HFF-Myc (cell line): ENCODE measurements around the gene CACNG5.

Source experiments
- DNase-seq: peaks from one replicate; pipeline ENCODE4 v3.0.0-alpha.2; 2011; ENCODE audit warnings: low read depth; ENCODE audit errors: extremely low read depth
- H3K4me3 ChIP-seq: replicated peaks from 2 replicates; pipeline ENCODE4 v1.5.1; 2011; ENCODE audit warnings: low read depth, mild to moderate bottlenecking, control low read depth, low read length
- CTCF ChIP-seq: IDR thresholded peaks from 2 replicates; pipeline ENCODE4 v1.5.1; 2012; ENCODE audit warnings: mild to moderate bottlenecking, low read depth, low read length, control low read depth; ENCODE audit errors: missing control alignments

CACNG5 gene

GRCh38 chr17:66910651-66911285 lies 75.9 kb downstream of the CACNG5 start:
- no peak for TF ChIP-seq CTCF

GRCh38 chr17:66915204-66915611 lies 80.3 kb downstream of the CACNG5 start:
- no peak overlapping the region for H3K4me3 ChIP-seq
- TF ChIP-seq CTCF, result peak; percentile 18
- no peak for DNase-seq

More at GRCh38 chr17:66910651-66911285, 75.9 kb downstream of the CACNG5 start:
- H3K4me3 ChIP-seq, result no peak overlapping the region
- no peak for DNase-seq

- no peak for TF ChIP-seq CTCF
- DNase-seq, result no peak
- H3K4me3 ChIP-seq, result no peak overlapping the region
These were observed 80.9 kb downstream of the CACNG5 start for GRCh38 chr17:66915792-66916191.

GRCh38 chr17:66916946-66917345 lies 82.0 kb downstream of the CACNG5 start:
- no peak for DNase-seq
- no peak overlapping the region for H3K4me3 ChIP-seq
- TF ChIP-seq CTCF, result no peak

- no peak for TF ChIP-seq CTCF
- no peak overlapping the region for H3K4me3 ChIP-seq
- no peak for DNase-seq
These were observed 84.0 kb downstream of the CACNG5 start for GRCh38 chr17:66918896-66919295.

- no peak for DNase-seq
- H3K4me3 ChIP-seq, result no peak overlapping the region
- no peak for TF ChIP-seq CTCF
These were observed 85.5 kb downstream of the CACNG5 start for GRCh38 chr17:66920435-66920834.

GRCh38 chr17:66920950-66921349 lies 86.0 kb downstream of the CACNG5 start:
- no peak for DNase-seq
- H3K4me3 ChIP-seq, result no peak overlapping the region
- TF ChIP-seq CTCF, result no peak
